ENCODE results near the gene HOXC4. TPM values are rescaled to one million over a fixed set of nuclear protein-coding genes. Genes with fewer than 3 reads are reported as not detected.

HOXC4 gene
- total and polyA plus RNA-seq, 2 of the 8 experiments (the other 6 are each of a cell fraction or from before 2014, with no cell fraction given), result not detected

GRCh38 chr12:54010053-54010971 lies 43.3 kb upstream of the HOXC4 start:
- FAIRE-seq (no peak), DNase-seq (ENCODE audit: low read depth in 1 of 2, low spot score in 2 of 2) (no peak)
- ChIA-PET POLR2A (ENCODE audit: partially characterized antibody) (interaction anchor here (1.1 kb wide), 1 partner anchor 20 kb away, joined by 3 read pairs; no protein-coding TSS in a partner anchor), CTCF (ENCODE audit: partially characterized antibody) (interaction anchor here (0.7 to 9.7 kb wide), 10 partner anchors 17 to 227 kb away, joined by 3 to 172 read pairs (median 4); partner anchors contain the start of genes HOXC5 and HOXC6)
- Histone ChIP-seq H3K79me1 (ENCODE audit: low read depth, low read length) (no peaks in the 10 kb centered on the region), H4K91ac (replicated peaks; ENCODE audit: insufficient read length, low read length) (no peak overlapping the region), H3K27ac (ENCODE audit: low read depth, low read length) (no peak overlapping the region), H3K9me3 (ENCODE audit: insufficient read depth in 2 of 2, low read depth in 1 of 2, low read length in 1 of 2) (no peaks in the 10 kb centered on the region), H2AK5ac (ENCODE audit: low read depth, low read length) (no peak overlapping the region), H3K18ac (ENCODE audit: extremely low read depth, low read length) (no peak overlapping the region; the same call in 1 of the 2 replicates), H3K36me3 (ENCODE audit: control insufficient read depth in 2 of 4, insufficient read depth in 4 of 4, low read length in 3 of 4) (no peaks in the 10 kb centered on the region), H3K4me3 (ENCODE audit: extremely low read depth in 1 of 4, insufficient read depth in 2 of 4, low read depth in 3 of 4, low read length in 4 of 4) (no peak overlapping the region), H3K9ac (replicated peaks in 1 of 4; ENCODE audit: extremely low read depth in 1 of 4, low read depth in 3 of 4, low read length in 3 of 4) (no peak overlapping the region), H2BK20ac (ENCODE audit: low read length) (no peak overlapping the region), H4K20me1 (replicated peaks in 1 of 2; ENCODE audit: control insufficient read depth in 1 of 2, insufficient read depth in 2 of 2, low read length in 2 of 2) (peaks cover 0 to 48% of the 10 kb centered on the region in 2 experiments), H4K8ac (ENCODE audit: extremely low read depth, insufficient read depth, low read length) (no peak overlapping the region), H4K5ac (ENCODE audit: insufficient read length, low read depth, low read length) (no peak overlapping the region), H3K14ac (ENCODE audit: insufficient read length) (no peak overlapping the region), H2BK5ac (ENCODE audit: low read depth, low read length) (no peak overlapping the region), H3K4me1 (replicated peaks in 1 of 4; ENCODE audit: control insufficient read depth in 3 of 4, insufficient read depth in 4 of 4, low read length in 3 of 4) (peaks cover 0 to 4% (median 0%) of the 10 kb centered on the region in 4 experiments; a peak in 2 of 7 replicates), H3K23me2 (ENCODE audit: low read depth, low read length) (no peaks in the 10 kb centered on the region), H3K79me2 (ENCODE audit: control insufficient read depth in 1 of 2, insufficient read depth in 2 of 2, low read length in 2 of 2) (no peaks in the 10 kb centered on the region), H2AFZ (ENCODE audit: low read length) (no peak overlapping the region), H2BK12ac (ENCODE audit: low read depth, low read length) (0 out of 2 replicates have a peak overlapping the region, but pooled peaks have one; percentile 75), H2BK120ac (replicated peaks; ENCODE audit: low read depth, low read length) (no peak overlapping the region), H3K56ac (replicated peaks; ENCODE audit: insufficient read length, low read depth, low read length) (no peak overlapping the region), H3K27me3 (replicated peaks in 1 of 4; ENCODE audit: control insufficient read depth in 3 of 4, extremely low read depth in 1 of 4, insufficient read depth in 3 of 4, low read length in 3 of 4) (peaks cover 96 to 100% (median 98%) of the 10 kb centered on the region in 4 experiments), H3K4ac (replicated peaks; ENCODE audit: insufficient read length, low read depth, low read length) (no peak overlapping the region), H2BK15ac (ENCODE audit: low read length) (no peak overlapping the region; the same call in 1 of the 2 replicates), H3K4me2 (ENCODE audit: insufficient read depth in 1 of 2, low read depth in 2 of 2, low read length in 2 of 2) (no peak overlapping the region), H3K23ac (ENCODE audit: insufficient read length) (no peak overlapping the region)
- WGBS, 2 experiments (ENCODE audit: extremely low coverage in 1 of 2, insufficient coverage in 1 of 2, insufficient read length in 1 of 2, insufficient replicate concordance in 2 of 2, low coverage in 1 of 2, low lambda C conversion rate in 2 of 2, missing lambda C conversion rate in 1 of 2), result 19% methylated on average over 10 of the region's 10 CpGs; no CpG with 5 or more reads in 1 of the 2 experiments
- TF ChIP-seq POLR2AphosphoS5 (IDR thresholded peaks at IDR 0.05; ENCODE audit: low read depth, low read length) (no peak), KDM5A (IDR thresholded peaks at IDR 0.05; ENCODE audit: low read length) (no peak), CTBP2 (IDR thresholded peaks at IDR 0.05; ENCODE audit: borderline replicate concordance, insufficient read depth, insufficient read length, low read length) (no peak), ATF3 (IDR thresholded peaks at IDR 0.05; ENCODE audit: insufficient read depth, low read depth, low read length) (no peak), BRCA1 (IDR thresholded peaks at IDR 0.05; ENCODE audit: low read depth, low read length) (no peak), BCL11A (IDR thresholded peaks at IDR 0.05; ENCODE audit: low read depth in 2 of 2, low read length in 2 of 2) (no peak), CEBPB (IDR thresholded peaks at IDR 0.05; ENCODE audit: low read depth, low read length) (no peak), SIN3A (conservative IDR thresholded peaks at IDR 0.05 in 1 of 2, IDR thresholded peaks at IDR 0.05 in 1 of 2; ENCODE audit: low read depth in 1 of 2, low read length in 2 of 2) (no peak), CBX8 (IDR thresholded peaks at IDR 0.05; ENCODE audit: borderline replicate concordance, low read depth, low read length) (peak; percentile 9; the same call in 1 of the 2 replicates), EZH2 (IDR thresholded peaks at IDR 0.05; ENCODE audit: low read depth, low read length, severe bottlenecking) (peak; percentile 78)

All from H1 (cell line).